HG03575 (cell line): ENCODE measurements around the gene CGB1.
"Not testable (repeated sequence)": the region's sequence is repeated elsewhere in the genome, so short reads cannot be mapped to it uniquely, and the experiment has no call there.

Source experiments
- ATAC-seq: cut with Tn5 transposase; IDR thresholded peaks from one replicate; pipeline ENCODE4 v1.9.1; 2021; ENCODE audit not compliant: unreplicated experiment, insufficient number of reproducible peaks, low FRiP score; ENCODE audit errors: extremely low read depth

CGB1 gene

DNA sequence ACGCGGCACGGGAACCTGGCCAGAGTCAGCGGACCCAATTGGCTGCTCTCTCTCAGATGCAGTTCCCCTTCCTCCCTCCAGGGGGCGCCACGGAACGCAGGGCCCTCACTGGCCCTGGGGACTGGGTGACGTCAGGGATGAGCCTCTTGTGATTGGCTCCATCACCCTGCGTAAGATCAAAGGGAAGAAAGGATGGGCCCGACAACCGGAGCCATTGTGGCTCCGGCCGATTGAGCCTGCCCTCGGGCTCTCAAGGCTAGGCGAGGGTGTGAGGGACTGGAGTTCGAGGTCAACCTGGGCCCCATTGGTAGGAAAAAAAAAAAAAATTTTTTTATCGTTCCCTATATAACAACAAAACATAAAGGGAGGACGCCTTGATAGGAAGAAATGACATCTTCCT lies at the start of gene CGB1:
Gene CGB1, minus strand, starts transcription at position 81 of the 400 bp plus-strand sequence. CDS start 184 bp downstream, outside the sequence.
- not testable (repeated sequence) for ATAC-seq

GRCh38 chr19:49086296-49086695 lies 49.6 kb upstream of the CGB1 start:
- no peak for ATAC-seq

- ATAC-seq = no peak
Measured at GRCh38 chr19:49085868-49086232, 49.2 kb upstream of the CGB1 start.

DNA sequence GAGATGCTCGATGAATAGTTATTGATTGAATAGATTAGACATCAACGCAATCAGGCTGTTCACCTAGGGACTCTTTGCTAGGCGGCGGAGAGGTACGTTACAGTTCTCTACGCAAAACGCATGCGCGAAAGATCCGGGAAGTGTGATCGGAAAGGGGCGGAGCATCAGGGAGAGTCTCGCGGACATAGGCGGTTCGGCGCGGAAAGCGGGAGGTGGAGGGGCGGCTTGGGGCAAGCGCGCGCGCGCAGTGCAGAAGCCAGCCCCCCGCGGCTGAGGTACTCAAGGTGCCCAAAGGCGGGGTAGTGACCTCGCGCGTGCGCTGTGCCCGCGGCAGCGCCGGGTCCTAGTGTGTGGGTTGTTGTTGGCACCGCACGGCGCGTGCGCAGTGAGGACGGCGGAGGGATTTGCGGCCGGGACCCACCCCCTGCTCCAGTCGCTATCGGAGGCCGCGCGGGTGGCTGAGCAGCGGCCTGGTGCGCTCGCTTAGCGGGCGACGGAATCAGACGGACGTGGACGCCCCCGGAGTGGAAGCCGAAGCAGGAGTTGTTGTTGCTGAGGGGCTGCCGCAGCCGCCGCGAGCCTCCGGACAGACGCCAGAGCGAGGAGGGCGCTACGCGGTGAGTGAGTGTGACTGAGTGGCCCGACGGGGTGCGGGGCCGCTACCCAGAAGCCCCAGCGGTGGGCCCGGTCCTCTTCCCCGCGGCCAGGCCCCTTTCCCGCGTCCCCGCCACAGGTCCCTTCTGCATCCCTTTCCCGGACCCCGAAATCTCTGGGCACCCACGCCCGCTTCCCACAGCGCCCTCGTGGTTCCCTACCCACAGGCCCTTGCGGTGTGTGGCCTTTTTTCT lies 48.5 kb upstream of the CGB1 start, which contains the start of gene SNRNP70:
Gene SNRNP70, plus strand, starts transcription at position 432 of the 848 bp plus-strand sequence. CDS start 964 bp downstream, outside the sequence.
- ATAC-seq = peak; percentile 52

DNA sequence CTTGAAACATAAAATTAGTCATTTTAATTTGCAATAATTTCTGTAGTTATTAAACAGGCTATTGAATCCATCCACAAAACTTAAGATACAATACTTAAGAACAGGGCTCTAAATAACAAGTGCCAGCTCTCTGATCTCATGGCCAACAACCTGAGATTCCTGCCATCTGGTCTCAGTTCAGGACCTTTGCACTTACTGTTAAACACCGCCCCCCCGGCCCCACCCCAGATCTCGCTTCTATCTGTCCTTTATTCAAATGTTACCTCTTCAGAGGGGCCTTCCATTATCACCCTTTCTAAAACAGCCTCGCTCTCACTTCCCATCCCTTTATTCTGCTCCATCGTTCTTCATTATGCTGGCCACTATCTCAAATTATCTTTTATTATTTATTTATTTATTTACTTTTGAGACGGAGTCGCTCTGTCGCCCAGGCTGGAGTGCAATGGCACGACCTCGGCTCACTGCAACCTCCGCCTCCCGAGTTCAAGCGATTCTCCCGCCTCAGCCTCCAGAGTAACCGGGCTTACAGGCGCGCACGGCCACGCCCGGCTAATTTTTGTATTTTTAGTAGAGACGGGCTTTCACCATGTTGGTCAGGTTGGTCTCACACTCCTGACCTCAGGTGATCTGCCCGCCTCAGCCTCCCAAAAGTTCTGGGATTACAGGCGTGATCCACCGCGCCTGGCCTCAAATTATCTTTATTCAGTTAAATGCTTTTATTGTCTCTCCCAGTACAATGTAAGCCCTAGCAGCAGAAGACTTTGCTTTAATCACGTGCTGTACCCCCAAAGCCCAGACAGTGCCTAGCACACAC lies 47.7 kb upstream of the CGB1 start:
- ATAC-seq = no peak

DNA sequence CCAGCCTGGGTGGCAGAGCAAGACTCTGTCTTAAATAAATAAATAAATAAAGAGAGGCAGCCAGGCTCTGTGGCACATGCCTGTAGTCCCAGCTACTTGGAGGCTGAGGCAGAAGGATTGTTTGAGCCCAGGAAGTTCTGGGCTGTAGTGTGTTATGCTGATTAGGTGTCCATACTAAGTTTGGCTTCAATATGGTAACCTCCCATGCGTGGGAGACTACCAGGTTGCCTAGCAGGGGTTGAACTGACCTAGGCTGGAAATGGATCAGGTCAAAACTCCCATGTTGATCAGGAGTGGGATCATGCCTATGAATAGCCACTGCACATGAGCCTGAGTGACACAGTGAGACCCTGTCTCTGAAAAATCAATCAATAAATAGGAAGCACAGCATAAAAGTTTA lies 44.6 kb upstream of the CGB1 start:
- ATAC-seq = no peak

DNA sequence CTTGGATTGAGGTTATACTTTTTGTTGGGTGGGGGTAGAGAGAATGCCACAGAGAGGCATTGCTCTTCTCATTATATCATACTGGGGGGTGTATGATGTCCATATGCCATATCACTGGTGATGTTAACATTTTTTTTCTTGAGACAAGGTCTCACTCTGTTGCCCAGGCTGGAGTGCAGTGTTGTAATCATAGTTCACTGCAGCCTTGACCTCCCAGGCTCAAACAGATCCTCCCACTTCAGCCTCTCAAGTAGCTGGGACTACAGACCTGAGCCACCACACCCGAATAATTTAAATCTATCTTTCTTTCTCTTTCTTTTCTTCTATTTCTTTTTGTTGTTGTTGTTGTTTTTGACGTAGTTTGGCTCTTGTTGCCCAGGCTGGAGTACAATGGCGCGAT lies 43.7 kb upstream of the CGB1 start:
- no peak for ATAC-seq

DNA sequence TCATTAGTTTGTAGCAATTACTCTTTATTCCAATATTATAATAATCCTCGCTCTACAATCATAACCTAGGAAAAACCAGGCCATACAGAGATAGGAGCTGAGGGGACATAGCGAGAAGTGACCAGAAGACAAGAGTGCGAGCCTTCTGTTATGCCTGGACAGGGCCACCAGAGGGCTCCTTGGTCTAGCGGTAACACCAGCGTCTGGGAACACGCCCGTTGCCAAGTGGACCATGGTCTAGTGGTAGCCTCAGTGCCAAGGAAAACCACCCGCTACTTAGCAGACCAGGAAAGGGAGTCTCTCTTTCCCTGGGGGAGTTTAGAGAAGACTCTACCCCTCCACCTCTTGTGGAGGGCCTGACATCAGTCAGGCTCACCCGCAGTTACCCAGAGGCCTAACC lies 38.2 kb upstream of the CGB1 start:
- not testable (repeated sequence) for ATAC-seq

DNA sequence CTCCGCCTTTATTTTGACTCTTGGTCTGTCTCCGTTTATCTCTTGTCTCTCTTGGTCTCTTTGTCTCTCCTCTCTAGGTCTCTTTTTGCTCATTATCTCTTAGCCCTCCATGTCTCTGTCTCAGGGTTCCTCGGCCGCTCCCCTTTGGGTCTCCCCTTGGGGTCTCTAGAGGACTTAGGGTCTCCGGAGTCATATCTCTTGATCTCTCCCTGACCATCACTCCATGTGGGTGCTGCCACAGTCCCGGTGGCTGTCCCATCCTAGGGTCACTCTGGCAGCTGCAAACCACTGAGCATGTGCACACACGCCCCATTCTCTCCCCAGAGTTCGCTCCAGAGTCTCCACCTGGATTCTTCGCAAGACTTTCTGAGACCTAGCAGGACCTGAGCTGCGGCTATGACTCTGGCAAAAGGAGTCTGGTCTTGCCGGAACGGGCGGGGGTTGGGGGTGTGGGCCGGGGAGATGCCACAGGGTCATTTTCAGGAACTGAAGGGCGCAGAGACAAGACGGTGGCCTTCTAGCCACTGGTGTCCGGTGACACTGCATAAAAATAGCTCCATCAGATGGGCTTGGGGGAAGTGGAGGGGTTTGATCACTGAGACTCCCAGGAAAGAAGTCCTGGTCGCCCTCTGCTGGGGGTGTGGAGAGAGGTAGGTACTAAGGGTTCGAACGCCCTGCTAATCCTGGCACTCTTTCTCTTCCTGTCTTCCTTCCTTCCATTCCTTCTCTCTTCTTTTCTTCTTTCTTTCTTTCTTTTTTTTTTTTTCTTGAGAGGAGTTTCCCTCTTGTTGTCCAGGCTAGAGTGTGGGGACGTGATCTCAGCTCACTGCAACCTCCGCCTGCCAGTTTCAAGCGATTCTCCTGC lies 37.1 kb upstream of the CGB1 start:
- ATAC-seq = no peak

- no peak for ATAC-seq
Measured at GRCh38 chr19:49071860-49072547, 35.3 kb upstream of the CGB1 start.

GRCh38 chr19:49070416-49070815 lies 33.7 kb upstream of the CGB1 start:
- no peak for ATAC-seq

GRCh38 chr19:49069026-49069425 lies 32.3 kb upstream of the CGB1 start:
- no peak for ATAC-seq

DNA sequence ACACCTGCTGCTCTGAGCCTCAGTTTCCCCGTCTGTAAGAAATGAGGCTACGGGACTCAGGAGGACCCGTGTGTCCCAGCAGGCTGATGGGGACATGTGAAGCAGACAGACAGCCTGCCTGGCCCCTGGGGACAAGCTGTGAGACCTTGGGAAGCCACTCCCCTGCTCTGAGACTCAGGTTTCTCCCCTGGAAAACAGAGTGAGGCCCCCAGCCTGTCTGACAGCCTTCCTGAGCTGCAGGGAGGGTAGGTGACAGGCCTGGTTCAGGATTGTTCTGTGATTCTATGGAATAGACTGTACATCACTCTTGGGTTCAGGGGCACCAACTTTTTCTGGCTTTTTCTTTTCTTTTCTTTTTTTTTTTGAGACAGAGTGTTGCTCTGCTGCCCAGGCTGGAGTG lies 30.9 kb upstream of the CGB1 start:
- no peak for ATAC-seq

DNA sequence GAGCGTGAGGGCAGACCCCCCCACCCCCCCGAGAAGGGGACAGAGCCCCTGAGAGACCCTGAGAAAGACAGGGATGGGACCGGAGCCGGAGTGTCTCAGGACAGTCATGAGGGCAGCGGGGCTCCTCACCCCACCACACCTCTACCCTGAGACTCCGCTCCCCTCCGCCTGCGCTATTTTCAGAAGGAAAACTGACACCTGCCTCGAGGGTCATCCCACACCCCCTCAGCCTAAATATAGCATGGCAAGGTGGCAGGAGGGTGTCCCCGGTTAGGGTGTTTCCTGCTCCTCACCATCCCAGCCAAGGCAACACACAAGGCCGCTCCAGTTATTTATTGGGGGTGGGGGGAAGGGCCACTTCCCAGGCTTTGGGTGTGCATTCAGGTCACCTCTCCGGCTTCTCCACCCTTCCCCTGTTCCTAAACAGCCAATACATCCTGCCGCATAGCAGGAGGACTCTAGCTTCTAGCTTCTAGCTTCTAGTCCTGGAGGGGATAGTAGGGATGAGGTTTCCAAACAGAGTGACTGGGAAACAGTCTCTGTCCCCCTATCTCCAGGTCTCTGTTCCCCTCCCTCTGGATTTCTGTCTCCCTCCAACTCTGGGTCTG lies 29.3 kb upstream of the CGB1 start:
- ATAC-seq = no peak

DNA sequence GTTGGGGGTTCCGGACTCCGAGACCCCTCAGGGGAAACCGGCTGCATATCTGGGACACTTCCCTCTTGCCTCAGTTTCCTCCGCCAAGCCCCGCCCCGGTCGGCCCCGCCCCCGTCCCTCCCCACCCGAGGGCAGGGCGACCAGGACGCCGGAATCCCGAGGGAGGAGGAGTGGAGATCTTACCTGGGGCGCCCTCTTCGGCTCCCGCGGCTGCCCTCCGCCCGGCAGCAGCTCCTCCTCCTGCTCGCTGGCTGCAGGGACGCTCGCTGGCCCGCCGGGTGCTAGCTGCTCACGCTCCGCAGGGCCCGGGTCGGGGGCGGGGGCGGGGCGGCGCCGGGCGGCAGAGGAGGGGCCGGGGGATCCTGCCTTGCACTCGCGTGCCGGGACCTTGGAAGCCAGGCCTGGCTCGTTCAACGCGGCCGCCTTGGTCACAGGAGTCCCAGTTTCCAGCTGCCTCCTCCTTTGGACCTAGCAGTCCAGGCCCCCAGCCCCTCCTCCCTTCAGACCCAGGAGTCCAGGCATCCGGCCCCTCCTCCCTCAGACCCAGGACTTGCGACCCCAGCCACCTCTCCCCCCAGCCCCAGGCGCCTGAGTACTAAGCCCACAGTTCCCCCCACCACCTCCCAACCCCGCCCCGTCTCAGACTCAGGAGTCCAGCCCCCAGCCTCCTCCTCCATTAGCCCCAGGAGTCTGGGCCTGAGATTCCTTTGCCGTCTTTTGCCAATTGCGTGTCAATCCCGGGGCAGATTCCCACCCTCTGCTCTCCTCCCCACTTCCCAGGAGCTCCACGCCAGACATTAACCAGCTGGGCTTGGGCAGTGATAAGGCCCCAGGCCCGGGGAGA lies 28.3 kb upstream of the CGB1 start, which contains the start of gene NTF4:
Gene NTF4, minus strand, starts transcription at position 51 of the 844 bp plus-strand sequence. CDS start 2,821 bp downstream, outside the sequence.
- no peak for ATAC-seq

- ATAC-seq = no peak
Measured at GRCh38 chr19:49064029-49064629, 27.4 kb upstream of the CGB1 start.

DNA sequence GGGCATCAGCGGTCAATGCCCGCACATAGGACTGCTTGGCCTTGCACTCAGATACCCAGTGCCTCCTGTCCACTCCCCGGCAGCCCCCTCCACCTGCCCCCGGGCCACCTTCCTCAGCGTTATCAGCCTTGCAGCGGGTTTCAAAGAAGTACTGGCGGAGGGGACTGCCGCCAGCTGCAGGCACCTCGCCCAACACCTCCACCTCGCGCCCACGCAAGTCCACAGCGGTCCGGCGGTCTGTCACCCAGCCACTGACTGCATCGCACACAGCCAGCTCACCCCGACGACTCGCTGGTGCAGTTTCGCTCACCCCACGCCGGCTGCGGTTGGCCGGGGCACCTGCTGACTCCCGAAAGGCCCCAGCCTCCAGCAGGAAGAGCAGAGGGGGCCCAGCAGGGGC lies 24.8 kb upstream of the CGB1 start:
- ATAC-seq = no peak
